AG10803 (cell line): ENCODE data around the gene TFF3.

Experiments used
- DNase-seq: peaks from one replicate; pipeline ENCODE4 v3.0.0; 2010; ENCODE audit warnings: low read depth
- H3K4me3 ChIP-seq: 2 replicates; pipeline ENCODE4 v1.5.1; 2011; ENCODE audit warnings: mild to moderate bottlenecking, low read length, control low read depth
- TF ChIP-seq, protein P1 (sequence below): conservative IDR thresholded peaks from 2 replicates; pipeline ENCODE4 v1.5.1; 2011; ENCODE audit warnings: mild to moderate bottlenecking, low read length, control low read depth, inconsistent platforms

The TFF3 gene

DNA sequence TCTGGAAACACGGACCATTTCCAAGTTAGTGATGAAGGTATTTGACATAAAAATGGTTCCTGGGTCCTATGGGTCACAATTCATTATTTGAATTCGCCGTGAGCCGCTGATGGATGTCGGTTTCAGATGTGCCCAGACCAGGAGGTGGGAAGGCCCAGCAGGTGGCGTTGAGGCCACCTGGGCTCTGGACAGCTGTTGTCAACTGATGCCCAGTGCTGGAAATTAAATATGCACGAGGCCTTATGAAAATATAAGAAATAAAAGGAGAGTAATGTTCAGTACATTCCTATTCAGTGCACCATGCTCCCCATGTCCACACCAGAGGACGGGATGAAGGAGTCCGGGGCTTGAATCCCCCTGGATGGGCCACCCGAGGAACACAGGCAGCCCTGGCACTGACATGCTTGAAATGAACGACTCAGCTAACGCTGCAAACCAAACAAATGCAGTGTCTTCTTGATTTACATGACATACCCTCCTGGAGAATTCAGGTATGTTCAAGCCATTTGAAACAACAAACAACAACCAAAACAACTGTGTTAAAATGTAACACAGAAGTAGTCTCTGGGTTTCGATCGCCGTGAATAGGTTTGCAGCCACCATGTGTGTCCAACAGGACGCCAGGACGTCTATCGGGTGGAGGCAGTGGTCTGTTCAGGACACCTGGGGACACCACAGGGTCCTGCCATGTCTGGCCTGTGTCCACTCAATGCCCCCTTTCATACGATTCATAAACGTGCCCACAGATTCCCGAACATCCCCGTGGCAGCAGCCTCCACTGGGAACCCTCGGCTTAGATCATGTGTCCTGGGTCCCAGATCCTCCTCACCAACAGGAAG, 6.1 kb downstream of the TFF3 start:
- DNase-seq: no peak
- no peak overlapping the region for H3K4me3 ChIP-seq
- TF ChIP-seq, protein P1, sequence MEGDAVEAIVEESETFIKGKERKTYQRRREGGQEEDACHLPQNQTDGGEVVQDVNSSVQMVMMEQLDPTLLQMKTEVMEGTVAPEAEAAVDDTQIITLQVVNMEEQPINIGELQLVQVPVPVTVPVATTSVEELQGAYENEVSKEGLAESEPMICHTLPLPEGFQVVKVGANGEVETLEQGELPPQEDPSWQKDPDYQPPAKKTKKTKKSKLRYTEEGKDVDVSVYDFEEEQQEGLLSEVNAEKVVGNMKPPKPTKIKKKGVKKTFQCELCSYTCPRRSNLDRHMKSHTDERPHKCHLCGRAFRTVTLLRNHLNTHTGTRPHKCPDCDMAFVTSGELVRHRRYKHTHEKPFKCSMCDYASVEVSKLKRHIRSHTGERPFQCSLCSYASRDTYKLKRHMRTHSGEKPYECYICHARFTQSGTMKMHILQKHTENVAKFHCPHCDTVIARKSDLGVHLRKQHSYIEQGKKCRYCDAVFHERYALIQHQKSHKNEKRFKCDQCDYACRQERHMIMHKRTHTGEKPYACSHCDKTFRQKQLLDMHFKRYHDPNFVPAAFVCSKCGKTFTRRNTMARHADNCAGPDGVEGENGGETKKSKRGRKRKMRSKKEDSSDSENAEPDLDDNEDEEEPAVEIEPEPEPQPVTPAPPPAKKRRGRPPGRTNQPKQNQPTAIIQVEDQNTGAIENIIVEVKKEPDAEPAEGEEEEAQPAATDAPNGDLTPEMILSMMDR: no peak

- H3K4me3 ChIP-seq: no peak overlapping the region
- TF ChIP-seq, protein P1: no peak
- DNase-seq: no peak
Observed at GRCh38 chr21:42308161-42308913, 6.9 kb downstream of the TFF3 start.

DNA sequence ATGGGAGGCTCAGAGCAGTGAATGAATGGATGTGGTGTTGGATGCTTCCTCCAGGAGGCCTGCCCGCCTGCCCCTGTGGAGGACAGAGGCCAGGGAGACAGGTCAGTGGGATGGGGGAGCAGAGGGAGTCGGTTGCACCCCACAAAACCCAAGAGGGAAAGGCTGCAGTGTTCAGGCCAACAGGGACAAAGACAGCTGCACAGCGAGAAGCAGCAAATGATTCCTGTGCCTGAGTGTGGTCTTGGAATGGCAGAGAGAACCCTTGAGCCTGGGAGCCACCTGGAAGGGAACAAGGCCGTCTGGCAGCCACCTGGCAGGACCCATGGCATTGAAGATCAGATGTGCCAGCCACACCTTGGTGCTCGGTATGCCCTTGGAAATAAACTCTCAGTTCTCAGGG, 8.1 kb downstream of the TFF3 start:
- TF ChIP-seq, protein P1: no peak
- DNase-seq: no peak
- no peak overlapping the region for H3K4me3 ChIP-seq

DNA sequence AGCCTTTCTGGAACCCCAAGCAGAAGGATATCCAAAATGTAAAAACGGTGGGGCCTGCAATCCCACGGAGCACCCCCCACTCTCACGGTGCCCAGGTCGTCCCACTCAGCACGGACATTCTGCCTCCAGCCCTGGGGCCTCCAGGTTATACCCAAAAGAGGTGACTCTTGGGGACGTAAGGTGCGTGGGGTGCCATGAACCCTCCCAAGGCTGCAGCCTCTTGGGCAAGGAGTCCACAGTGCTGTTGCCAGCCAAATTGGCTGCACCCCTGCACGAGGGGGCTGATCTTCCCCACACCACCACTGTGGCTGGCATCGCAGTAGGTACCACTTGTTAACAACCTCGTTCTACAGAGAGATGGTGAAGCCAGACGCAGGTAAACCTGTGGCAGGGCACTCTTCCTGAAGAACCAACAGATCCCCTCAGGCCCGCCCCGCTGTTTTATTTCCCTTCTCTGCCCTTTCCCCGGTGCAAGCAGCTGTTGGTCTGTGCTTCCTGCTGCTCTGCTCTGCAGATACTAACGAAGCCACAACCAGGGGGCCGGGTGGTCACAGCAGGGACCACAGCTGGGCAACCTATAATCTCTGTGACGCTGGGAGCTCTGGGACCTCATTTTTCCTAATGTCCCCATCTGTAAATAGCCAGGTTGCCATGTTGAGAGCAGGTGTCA, 8.7 kb downstream of the TFF3 start:
- DNase-seq: no peak
- no peak overlapping the region for H3K4me3 ChIP-seq
- TF ChIP-seq, protein P1: no peak

GRCh38 chr21:42305707-42306147, 9.5 kb downstream of the TFF3 start:
- no peak for DNase-seq
- TF ChIP-seq, protein P1: no peak
- no peak overlapping the region for H3K4me3 ChIP-seq

- TF ChIP-seq, protein P1: no peak
- no peak overlapping the region for H3K4me3 ChIP-seq
- no peak for DNase-seq
Observed at GRCh38 chr21:42304556-42305454, 10.4 kb downstream of the TFF3 start.
